ENCODE measurements around the gene IFITM1. TPM values are rescaled to one million over a fixed set of nuclear protein-coding genes. Genes with fewer than 3 reads are reported as not detected.
"Not testable (repeated sequence)": the region's sequence is repeated elsewhere in the genome, so short reads cannot be mapped to it uniquely, and the experiment has no call there.

IFITM1 gene
- total RNA-seq, 2 experiments from 2014 or later = 286 to 306 TPM

DNA sequence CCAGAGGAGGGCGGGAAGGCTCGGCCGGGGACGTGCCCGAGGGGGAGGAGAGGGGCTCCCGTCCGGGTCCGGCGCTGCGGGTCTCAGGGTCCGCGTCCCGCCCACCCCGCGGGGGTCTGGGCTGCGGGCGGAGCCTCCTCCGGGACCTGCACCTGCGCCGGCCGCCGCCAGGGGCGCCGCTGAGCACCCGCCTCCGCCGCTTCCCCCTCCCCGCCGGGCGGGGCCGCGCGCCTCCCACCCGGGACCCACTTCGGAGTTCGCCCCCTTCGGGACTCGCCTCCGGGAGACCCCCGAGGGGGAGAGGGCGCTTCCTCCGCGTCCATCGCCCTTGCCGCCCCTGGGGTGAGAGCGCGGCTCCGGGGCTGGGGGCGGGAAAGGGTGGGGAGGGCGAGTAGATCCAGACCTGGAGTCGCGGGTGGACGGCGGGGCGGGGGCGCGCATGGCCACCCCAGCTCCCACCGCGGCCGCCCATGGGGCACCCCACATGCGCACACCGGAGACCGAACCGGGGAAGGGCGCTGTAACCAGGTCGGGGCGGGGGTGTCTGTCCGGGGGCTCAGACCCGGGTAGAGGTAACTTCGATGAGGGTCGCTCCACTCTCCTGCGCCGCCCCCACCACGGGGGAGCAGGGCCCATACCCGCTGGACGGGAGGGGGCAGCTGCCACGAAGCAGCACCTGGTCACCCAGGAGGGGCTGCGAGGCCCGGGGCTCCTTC, 4.7 kb downstream of the IFITM1 start:
- Histone ChIP-seq H3K4me3 (ENCODE audit: low read length) (peak overlapping the region; percentile 51), H3K27ac (ENCODE audit: low read depth in 1 of 2, low read length in 2 of 2) (peak overlapping the region in 1 of 2 donors; percentile 35), H3K36me3 (ENCODE audit: insufficient read depth, low read length) (peaks cover 15% of the 10 kb centered on the region), H3K4me1 (ENCODE audit: insufficient read depth, low read length) (peaks cover 50% of the 10 kb centered on the region)
- peak; percentile 24 for ATAC-seq (ENCODE audit: poor library complexity)
- DNase-seq; H3K4me3 Mint-ChIP-seq; H3K27me3 Mint-ChIP-seq; H3K9me3 ChIP-seq (ENCODE audit: control insufficient read depth in 1 of 2, insufficient read depth in 1 of 2, low read length in 2 of 2); H3K27me3 ChIP-seq (ENCODE audit: control insufficient read depth in 1 of 2, insufficient read depth in 2 of 2, low read length in 2 of 2); H3K27ac Mint-ChIP-seq; H3K9me3 Mint-ChIP-seq; intact Hi-C loops (cut with DNase I, micrococcal nuclease): not testable (repeated sequence)
- peaks cover 44% of the 10 kb centered on the region for H3K4me1 Mint-ChIP-seq (ENCODE audit: low read depth)
- peaks cover 41% of the 10 kb centered on the region for H3K36me3 Mint-ChIP-seq (ENCODE audit: low read depth)
- ChIA-PET CTCF (interaction anchor here (3.0 kb wide), 1 partner anchor 68 kb away, joined by 13 read pairs; no protein-coding TSS in a partner anchor), POLR2A (interaction anchor here (1.1 to 4.5 kb wide), 10 partner anchors 9 to 111 kb away, joined by 3 to 56 read pairs (median 11); partner anchors contain the start of genes BET1L, PGGHG and RIC8A)

- H3K27ac ChIP-seq (ENCODE audit: low read depth in 1 of 2, low read length in 2 of 2) = peak overlapping the region in 1 of 2 donors; percentile 35
- peaks cover 40% of the 10 kb centered on the region for H3K4me1 Mint-ChIP-seq (ENCODE audit: low read depth)
- peaks cover 15% of the 10 kb centered on the region for H3K36me3 ChIP-seq (ENCODE audit: insufficient read depth, low read length)
- H3K27me3 Mint-ChIP-seq; H3K9me3 Mint-ChIP-seq; intact Hi-C loops (cut with DNase I, micrococcal nuclease); H3K9me3 ChIP-seq (ENCODE audit: control insufficient read depth in 1 of 2, insufficient read depth in 1 of 2, low read length in 2 of 2); CTCF ChIA-PET; H3K27me3 ChIP-seq (ENCODE audit: control insufficient read depth in 1 of 2, insufficient read depth in 2 of 2, low read length in 2 of 2): not testable (repeated sequence)
- H3K4me3 Mint-ChIP-seq = peak overlapping the region; percentile 94
- H3K4me1 ChIP-seq (ENCODE audit: insufficient read depth, low read length) = peaks cover 51% of the 10 kb centered on the region
- peak overlapping the region; percentile 51 for H3K4me3 ChIP-seq (ENCODE audit: low read length)
- POLR2A ChIA-PET = interaction anchor here (0.9 to 1.1 kb wide), 3 partner anchors 9 to 36 kb away, joined by 3 read pairs; no protein-coding TSS in a partner anchor
- H3K36me3 Mint-ChIP-seq (ENCODE audit: low read depth) = peaks cover 33% of the 10 kb centered on the region
- peak overlapping the region; percentile 88 for H3K27ac Mint-ChIP-seq
- ATAC-seq (ENCODE audit: poor library complexity) (peak; percentile 9), DNase-seq (peak in 2 of 14 experiments; percentile 12 to 33)
These were observed 5.5 kb downstream of the IFITM1 start for GRCh38 chr11:319121-319887.

DNA sequence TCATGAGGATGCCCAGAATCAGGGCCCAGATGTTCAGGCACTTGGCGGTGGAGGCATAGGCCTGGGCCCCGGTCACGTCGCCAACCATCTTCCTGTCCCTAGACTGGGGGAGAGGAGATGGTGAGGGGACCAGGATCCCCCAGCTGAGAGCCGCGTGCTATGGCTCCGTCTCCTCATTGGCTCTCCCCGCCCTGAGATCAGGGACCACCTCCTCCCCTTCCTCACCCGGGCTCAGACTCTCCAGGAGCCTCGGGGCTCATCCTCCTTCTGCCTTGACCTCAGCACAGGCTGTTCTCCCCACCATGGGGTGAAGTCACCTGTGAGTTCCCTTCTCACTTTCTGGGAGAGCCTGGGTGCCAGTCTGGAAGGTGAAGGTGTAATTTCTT, 6.0 kb downstream of the IFITM1 start:
- Histone ChIP-seq H3K4me1 (ENCODE audit: insufficient read depth, low read length) (peaks cover 56% of the 10 kb centered on the region), H3K4me3 (ENCODE audit: low read length) (peak overlapping the region; percentile 51), H3K27ac (ENCODE audit: low read depth in 1 of 2, low read length in 2 of 2) (peak overlapping the region in 1 of 2 donors; percentile 30), H3K36me3 (ENCODE audit: insufficient read depth, low read length) (peaks cover 14% of the 10 kb centered on the region)
- H3K27me3 Mint-ChIP-seq; H3K27me3 ChIP-seq (ENCODE audit: control insufficient read depth in 1 of 2, insufficient read depth in 2 of 2, low read length in 2 of 2); CTCF ChIA-PET; intact Hi-C loops (cut with DNase I, micrococcal nuclease); ATAC-seq (ENCODE audit: poor library complexity); H3K9me3 ChIP-seq (ENCODE audit: control insufficient read depth in 1 of 2, insufficient read depth in 1 of 2, low read length in 2 of 2); DNase-seq; H3K9me3 Mint-ChIP-seq: not testable (repeated sequence)
- peak overlapping the region; percentile 88 for H3K27ac Mint-ChIP-seq
- peak overlapping the region; percentile 94 for H3K4me3 Mint-ChIP-seq
- POLR2A ChIA-PET = interaction anchor here (0.5 to 0.9 kb wide), 2 partner anchors 8 to 36 kb away, joined by 3 to 4 read pairs; no protein-coding TSS in a partner anchor
- peaks cover 28% of the 10 kb centered on the region for H3K36me3 Mint-ChIP-seq (ENCODE audit: low read depth)
- peaks cover 43% of the 10 kb centered on the region for H3K4me1 Mint-ChIP-seq (ENCODE audit: low read depth)

DNA sequence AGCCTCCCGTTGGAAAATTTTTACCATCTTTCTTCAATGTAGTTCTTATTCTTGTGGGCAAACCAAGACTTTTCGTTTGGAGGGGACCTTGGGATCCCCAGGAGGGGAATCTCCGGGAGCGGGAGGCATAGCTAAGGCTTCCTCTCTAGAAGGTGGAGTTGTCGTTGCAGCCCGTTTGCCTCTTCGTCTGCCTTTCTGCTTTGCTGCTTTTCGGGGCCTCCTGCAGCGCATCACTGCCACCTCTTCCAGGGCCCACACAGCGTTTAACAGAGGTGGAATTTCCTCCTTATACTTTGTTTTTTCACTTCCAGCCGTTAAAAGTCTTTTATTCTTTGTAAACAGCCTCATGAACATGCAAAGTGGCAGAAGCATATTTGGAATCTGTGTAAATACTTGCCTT, 10.3 kb downstream of the IFITM1 start:
- Mint-ChIP-seq H3K27me3 (no peaks in the 10 kb centered on the region), H3K9me3 (no peaks in the 10 kb centered on the region), H3K36me3 (ENCODE audit: low read depth) (peaks cover 5% of the 10 kb centered on the region), H3K4me3 (no peak overlapping the region), H3K4me1 (ENCODE audit: low read depth) (peaks cover 58% of the 10 kb centered on the region), H3K27ac (peak overlapping the region; percentile 78)
- DNase-seq = no peak
- TF ChIP-seq CTCF (IDR thresholded peaks at IDR 0.05) = no peak
- no peaks in the 10 kb centered on the region for H3K36me3 ChIP-seq (ENCODE audit: insufficient read depth, low read length)
- no peak overlapping the region for H3K4me3 ChIP-seq (ENCODE audit: low read length)
- no peak for ATAC-seq (ENCODE audit: poor library complexity)
- peaks cover 64% of the 10 kb centered on the region for H3K4me1 ChIP-seq (ENCODE audit: insufficient read depth, low read length)
- ChIA-PET CTCF (no interaction called here), POLR2A (no interaction called here)
- no peak overlapping the region for H3K27ac ChIP-seq (ENCODE audit: low read depth in 1 of 2, low read length in 2 of 2)
- H3K27me3 ChIP-seq (ENCODE audit: control insufficient read depth in 1 of 2, insufficient read depth in 2 of 2, low read length in 2 of 2) = no peaks in the 10 kb centered on the region
- H3K9me3 ChIP-seq (ENCODE audit: control insufficient read depth in 1 of 2, insufficient read depth in 1 of 2, low read length in 2 of 2) = no peaks in the 10 kb centered on the region
- intact Hi-C loops (cut with DNase I, micrococcal nuclease) = no loop called here

- H3K9me3 Mint-ChIP-seq; H3K36me3 Mint-ChIP-seq (ENCODE audit: low read depth); H3K36me3 ChIP-seq (ENCODE audit: insufficient read depth, low read length); ATAC-seq (ENCODE audit: poor library complexity); H3K27ac ChIP-seq (ENCODE audit: low read depth in 1 of 2, low read length in 2 of 2); H3K9me3 ChIP-seq (ENCODE audit: control insufficient read depth in 1 of 2, insufficient read depth in 1 of 2, low read length in 2 of 2); H3K27me3 ChIP-seq (ENCODE audit: control insufficient read depth in 1 of 2, insufficient read depth in 2 of 2, low read length in 2 of 2); H3K27me3 Mint-ChIP-seq; intact Hi-C loops (cut with DNase I, micrococcal nuclease); POLR2A ChIA-PET; H3K4me3 ChIP-seq (ENCODE audit: low read length); CTCF ChIA-PET; DNase-seq: not testable (repeated sequence)
- Mint-ChIP-seq H3K27ac (peak overlapping the region; percentile 78), H3K4me3 (peak overlapping the region; percentile 60), H3K4me1 (ENCODE audit: low read depth) (peaks cover 60% of the 10 kb centered on the region)
- H3K4me1 ChIP-seq (ENCODE audit: insufficient read depth, low read length) = peaks cover 63% of the 10 kb centered on the region
These were observed 11.0 kb downstream of the IFITM1 start for GRCh38 chr11:324593-325517.
